HG03135 (cell line): Measurements from ENCODE around the gene SYT6.
"Not testable (repeated sequence)": the region's sequence is repeated elsewhere in the genome, so short reads cannot be mapped to it uniquely, and the experiment has no call there.

ENCODE experiments used
- ATAC-seq: cut with Tn5 transposase; IDR thresholded peaks from one replicate; pipeline ENCODE4 v1.9.1; 2021; ENCODE audit warnings: mild to moderate bottlenecking, moderate library complexity; ENCODE audit not compliant: unreplicated experiment

Gene SYT6

GRCh38 chr1:114076308-114076707 is 77.4 kb downstream of the SYT6 start:
- no peak for ATAC-seq

GRCh38 chr1:114075546-114076242 is 78.0 kb downstream of the SYT6 start:
- ATAC-seq = no peak

GRCh38 chr1:114075105-114075504 is 78.6 kb downstream of the SYT6 start:
- no peak for ATAC-seq

- ATAC-seq = no peak
These were observed 81.4 kb downstream of the SYT6 start for GRCh38 chr1:114072246-114072645.

- not testable (repeated sequence) for ATAC-seq
These were observed 83.9 kb downstream of the SYT6 start for GRCh38 chr1:114069762-114070161.

GRCh38 chr1:114068684-114069083 is 85.0 kb downstream of the SYT6 start:
- not testable (repeated sequence) for ATAC-seq

GRCh38 chr1:114065671-114066070 is 88.0 kb downstream of the SYT6 start:
- not testable (repeated sequence) for ATAC-seq

- no peak for ATAC-seq
These were observed 90.1 kb downstream of the SYT6 start for GRCh38 chr1:114063544-114063943.

- no peak for ATAC-seq
These were observed 91.1 kb downstream of the SYT6 start for GRCh38 chr1:114062477-114063099.

GRCh38 chr1:114061121-114061830 is 92.4 kb downstream of the SYT6 start:
- ATAC-seq = no peak

GRCh38 chr1:114058236-114058635 is 95.4 kb downstream of the SYT6 start:
- not testable (repeated sequence) for ATAC-seq

- ATAC-seq = no peak
These were observed 99.5 kb downstream of the SYT6 start for GRCh38 chr1:114054148-114054547.

- ATAC-seq = no peak
These were observed 105.4 kb downstream of the SYT6 start for GRCh38 chr1:114048232-114048631.

GRCh38 chr1:114043548-114043947 is 110.1 kb downstream of the SYT6 start:
- no peak for ATAC-seq

- ATAC-seq = no peak
These were observed 110.6 kb downstream of the SYT6 start for GRCh38 chr1:114043054-114043453.

GRCh38 chr1:114040273-114041015 is 113.2 kb downstream of the SYT6 start:
- no peak for ATAC-seq
